NCI-H1436 (cell line): Measurements from ENCODE around the gene OR10C1.

Experiments
- DNase-seq: peaks from one replicate; lab custom pipeline; 2025; lab: John Stamatoyannopoulos, UW

The OR10C1 gene

DNA sequence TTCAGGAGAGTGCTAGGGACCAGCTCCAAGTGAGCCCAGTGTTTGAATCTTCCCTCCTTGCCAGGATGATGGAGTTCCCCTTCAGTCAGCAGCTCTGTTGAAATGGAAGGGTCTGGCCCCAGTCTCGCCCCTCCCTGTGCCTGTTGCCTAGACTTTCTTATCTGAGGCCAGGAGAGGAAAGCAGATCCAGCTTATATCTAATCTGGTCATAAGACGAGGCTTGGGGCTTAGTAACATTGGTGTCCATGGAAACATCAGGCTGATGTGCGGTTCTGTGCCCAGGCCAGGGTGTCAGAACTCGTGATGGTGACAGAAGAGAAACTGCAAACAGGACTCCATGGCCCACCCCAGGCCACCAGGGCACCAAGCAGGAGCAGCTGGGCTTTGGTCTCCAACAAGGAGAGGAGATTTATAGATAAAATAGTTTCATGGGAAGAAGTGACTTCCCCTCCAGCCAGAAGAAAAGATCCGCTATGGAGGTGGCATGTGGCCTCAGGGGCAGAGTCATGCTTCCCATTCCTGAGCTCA lies 38.9 kb downstream of the OR10C1 start:
- DNase-seq, result no peak

- no peak for DNase-seq
These were observed 39.6 kb downstream of the OR10C1 start for GRCh38 chr6:29478740-29479139.

DNA sequence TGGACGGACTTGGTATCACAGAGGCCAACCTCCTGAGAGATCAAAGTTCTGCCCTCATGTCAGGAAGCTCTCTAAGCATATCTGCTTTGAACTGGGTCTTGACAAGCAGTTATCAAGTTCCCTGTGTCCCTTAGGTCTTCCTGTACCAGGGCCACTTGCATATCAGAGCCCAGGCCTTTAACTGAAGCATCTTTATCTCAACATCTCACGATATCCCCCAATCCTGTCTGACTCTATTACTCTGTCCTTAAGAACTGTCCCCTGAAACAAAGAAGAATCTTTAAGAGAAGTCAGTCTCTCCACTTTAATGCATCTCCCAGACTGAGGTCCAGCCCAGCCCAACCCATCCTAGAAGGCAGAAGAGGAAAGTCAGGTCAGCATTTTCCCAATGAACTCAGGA lies 40.5 kb downstream of the OR10C1 start:
- DNase-seq, result no peak

DNA sequence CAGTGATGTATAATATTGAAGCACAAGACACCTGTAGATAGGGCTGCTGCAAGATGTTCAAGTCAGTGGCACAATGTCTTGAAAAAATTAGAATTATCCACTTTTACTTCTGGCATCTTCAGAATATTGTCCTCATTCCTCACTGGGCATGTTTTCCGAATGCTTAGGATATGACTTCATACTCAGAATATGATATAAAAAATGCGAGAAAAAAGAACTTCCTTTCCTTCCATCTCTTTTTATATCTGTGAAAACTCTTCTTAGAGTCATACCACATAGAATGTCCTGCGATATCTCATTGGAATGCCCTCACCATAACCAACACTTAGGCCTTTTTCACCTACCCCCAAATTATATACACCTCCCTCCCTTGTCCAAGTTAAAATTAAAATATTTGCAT lies 44.1 kb downstream of the OR10C1 start:
- no peak for DNase-seq

- DNase-seq, result no peak
These were observed 44.6 kb downstream of the OR10C1 start for GRCh38 chr6:29483735-29484134.

DNA sequence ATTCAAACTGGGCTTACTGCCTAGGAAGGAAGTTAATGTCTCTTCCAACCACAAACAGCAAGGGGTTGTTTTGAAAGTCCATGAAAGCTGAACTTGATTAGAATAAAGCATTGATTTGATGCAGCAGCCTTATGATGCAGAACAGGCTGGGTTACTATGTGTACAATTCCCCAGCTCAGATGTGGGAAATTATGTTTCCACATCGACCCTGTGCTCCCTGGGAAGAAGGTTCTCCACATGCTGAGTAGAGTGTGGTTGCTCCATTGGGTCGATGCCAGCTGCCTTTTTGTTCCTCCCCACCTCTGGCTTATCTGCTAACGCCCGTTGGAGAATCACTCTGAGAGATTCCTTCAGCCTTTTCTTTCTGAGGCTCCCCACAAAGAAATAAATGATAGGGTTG lies 47.5 kb downstream of the OR10C1 start:
- DNase-seq, result no peak

DNA sequence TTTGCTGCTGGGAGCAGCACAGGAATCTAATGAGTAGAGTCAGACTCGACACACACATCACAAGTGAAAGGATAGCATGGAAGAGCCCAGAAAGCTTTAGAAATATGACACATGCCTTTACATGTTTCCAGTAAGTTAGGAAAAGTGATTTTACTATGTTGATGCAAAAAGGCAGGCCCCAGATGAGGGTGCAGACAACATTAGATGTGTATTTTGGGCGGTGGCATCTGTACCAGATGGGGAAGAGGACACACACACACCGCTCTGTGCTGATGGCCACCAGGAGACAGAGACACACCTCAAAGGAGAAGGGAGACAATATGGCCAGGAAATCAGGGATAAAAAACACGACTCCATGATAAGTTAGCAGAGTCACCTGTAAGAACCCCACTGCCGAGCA lies 48.0 kb downstream of the OR10C1 start:
- DNase-seq, result no peak

DNA sequence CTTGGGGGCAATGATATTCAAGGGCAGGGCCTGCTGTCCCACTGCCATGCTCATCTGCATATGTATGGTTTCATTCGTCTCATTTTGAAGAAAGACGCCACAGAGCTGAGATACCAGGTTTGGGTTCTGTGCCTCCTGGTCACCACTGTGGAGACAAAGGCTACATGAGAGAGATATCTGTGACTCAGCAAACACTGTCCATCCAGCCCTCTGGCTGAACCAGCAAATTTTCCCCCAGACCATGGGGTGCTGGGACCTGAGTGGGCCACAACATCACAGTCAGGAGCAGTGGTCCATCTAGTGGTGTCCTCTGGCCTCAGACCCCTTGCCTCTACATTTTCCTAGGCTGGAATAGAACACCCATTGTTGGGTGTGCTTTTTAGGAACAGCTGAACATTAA lies 48.6 kb downstream of the OR10C1 start, which contains the start of gene MAS1L:
MAS1L (minus strand) TSS at position 297 of the 400 bp plus-strand sequence; CDS start at position 243, 54 bp downstream.
- no peak for DNase-seq

DNA sequence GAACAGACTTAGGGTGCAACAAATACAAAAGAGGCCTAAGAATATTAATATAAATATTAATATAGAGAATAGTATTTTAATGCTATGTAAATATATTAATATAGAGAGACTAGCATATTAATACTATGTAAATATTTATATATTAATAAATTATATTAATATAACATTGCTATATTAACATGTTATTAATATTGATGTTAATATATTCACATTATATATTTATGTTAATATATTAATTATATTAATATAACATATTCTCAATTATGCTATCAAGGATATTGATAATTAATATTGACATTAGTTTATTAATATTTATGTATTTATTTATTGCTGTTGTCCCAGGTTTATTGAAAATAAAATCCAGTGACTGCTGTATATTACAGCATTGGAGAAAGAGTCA lies 49.8 kb downstream of the OR10C1 start:
- no peak for DNase-seq

- no peak for DNase-seq
These were observed 50.2 kb downstream of the OR10C1 start for GRCh38 chr6:29489286-29489685.

DNA sequence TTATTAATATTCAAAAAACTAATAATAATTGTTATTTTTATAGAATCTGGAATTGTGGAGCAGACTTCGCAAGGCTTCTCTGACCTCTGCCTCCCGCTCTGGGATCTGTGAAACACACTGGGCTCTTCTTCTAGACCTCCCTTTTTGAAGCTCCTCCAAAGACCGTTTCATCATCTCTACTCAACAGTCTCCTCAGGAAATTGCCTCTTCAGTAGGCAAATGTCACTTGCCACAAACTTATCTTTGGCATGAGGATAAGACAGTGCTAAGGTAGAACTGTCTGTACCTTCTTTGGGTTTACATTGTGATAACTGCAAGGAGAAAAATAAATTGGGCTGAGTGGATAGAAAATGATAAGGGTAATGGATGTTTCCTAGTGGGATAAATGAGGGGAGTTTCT lies 50.9 kb downstream of the OR10C1 start:
- DNase-seq, result no peak

- no peak for DNase-seq
These were observed 51.4 kb downstream of the OR10C1 start for GRCh38 chr6:29490552-29490951.
